PC-3 (cell line): Measurements from ENCODE around the gene PWP1.

ENCODE experiments used
- CTCF ChIP-seq: fragments of 300-600 bp; sonication (generic); conservative IDR thresholded peaks from 2 replicates; pipeline ENCODE4 v1.5.1; 2017; ENCODE audit warnings: antibody characterized with exemption, low read depth, mild to moderate bottlenecking, low read length
- EZH2 ChIP-seq: fragments of 300-600 bp; sonication (generic); IDR thresholded peaks from one replicate; pipeline ENCODE4 v1.6.1; 2017; ENCODE audit warnings: antibody characterized with exemption, mild to moderate bottlenecking, low read length; ENCODE audit not compliant: unreplicated experiment

- TF ChIP-seq CTCF (no peak), EZH2 (no peak)
Measured at GRCh38 chr12:107646436-107646835, 39.2 kb upstream of the PWP1 start.
